ENCODE results near the gene GOLPH3.
A peak's percentile ranks its signal among the peaks of the same experiment; 100 is the strongest.

GOLPH3 gene

DNA sequence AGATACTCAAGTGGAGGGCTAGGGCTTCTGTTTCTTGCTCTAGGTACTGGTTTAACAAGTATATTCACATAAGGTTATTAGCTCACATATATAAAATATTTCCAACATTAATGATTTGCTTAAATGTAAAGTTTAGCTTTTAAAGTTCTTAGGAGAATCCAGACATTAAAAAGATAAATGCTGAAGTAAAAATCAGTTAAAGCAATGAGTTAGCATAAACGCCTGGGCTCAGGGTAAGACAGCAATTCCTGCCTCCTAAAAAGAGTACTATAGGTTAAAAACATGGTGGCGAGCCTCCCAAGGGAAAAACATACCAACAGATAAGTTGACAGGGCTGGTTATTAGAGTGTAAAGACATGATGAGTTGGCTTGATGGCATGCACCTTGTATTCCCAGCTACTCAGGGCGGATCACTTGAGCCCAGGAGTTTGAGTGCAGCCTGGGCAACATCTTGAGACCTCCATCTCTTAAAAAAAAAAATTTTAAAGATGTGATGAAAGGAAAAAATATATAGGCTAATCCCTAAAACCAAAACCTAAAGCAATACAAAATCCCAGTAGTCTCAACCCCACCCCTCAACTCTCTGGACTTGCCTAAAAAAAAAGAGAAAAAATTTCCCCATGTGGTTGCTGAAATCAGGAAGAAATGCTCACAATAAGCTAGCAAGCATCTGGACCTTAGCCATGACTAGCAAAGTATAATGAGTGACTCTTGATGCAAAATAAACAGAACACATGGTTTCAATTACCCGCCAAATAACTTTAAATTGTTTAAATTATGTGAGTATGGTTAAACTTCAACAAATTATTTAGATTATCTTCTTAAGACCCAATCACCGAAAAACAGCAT lies 3.6 kb downstream of the GOLPH3 start:
- peak overlapping the region; percentile 16 for H3K4me3 ChIP-seq (ENCODE audit: low read depth, low read length)
- TF ChIP-seq CTCF (conservative IDR thresholded peaks at IDR 0.05; ENCODE audit: low read depth, low read length) = no peak
- peak; percentile 59 for DNase-seq (ENCODE audit: low read depth)

DNA sequence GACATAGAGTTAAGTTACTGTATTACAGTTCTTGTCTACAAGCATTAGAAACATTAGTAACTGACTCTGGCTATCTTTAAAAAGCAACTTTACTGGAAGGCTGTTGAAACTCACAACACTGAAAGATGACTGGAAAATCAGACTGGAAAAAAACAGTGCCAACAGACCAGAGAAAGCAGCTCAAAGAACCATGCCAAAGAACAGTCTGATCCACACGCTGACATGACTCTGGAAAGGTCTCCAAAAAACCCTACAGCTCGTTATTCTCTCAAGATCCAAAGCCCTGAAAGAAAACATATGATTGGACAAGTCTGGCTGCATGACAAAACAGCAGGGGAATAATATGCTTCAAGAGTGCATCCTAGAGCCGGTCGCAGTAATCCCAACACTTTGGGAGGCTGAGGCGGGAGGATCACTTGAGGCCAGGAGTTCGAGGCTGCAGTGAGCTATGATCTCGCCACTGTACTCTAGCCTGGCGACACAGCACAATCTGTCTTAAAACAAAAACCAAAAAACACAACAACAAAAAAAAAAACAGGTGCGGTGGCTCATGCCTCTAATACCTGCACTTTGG lies 5.6 kb downstream of the GOLPH3 start:
- DNase-seq (ENCODE audit: low read depth) = no peak
- H3K4me3 ChIP-seq (ENCODE audit: low read depth, low read length) = no peak overlapping the region
- no peak for TF ChIP-seq CTCF (conservative IDR thresholded peaks at IDR 0.05; ENCODE audit: low read depth, low read length)

DNA sequence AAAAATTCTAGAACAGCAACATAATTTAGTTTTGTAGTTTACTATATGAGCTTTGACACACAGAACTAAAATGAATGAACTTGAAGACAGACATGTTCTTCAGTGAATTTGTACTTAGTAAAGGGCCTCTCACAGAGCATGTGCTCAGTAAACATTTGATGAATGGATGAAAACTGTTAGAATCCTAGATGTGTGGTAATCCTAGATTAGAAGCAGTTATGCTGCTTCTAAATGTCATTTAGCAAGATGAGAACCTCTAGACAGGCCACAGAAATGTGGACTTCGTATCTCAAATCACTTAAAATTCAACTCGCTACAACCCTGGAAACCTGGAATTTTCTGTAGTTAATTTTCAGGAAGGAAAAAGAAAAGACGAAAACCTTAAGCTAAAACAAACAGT lies 8.5 kb downstream of the GOLPH3 start:
- DNase-seq (ENCODE audit: low read depth) = no peak
- no peak for TF ChIP-seq CTCF (conservative IDR thresholded peaks at IDR 0.05; ENCODE audit: low read depth, low read length)
- no peak overlapping the region for H3K4me3 ChIP-seq (ENCODE audit: low read depth, low read length)

DNA sequence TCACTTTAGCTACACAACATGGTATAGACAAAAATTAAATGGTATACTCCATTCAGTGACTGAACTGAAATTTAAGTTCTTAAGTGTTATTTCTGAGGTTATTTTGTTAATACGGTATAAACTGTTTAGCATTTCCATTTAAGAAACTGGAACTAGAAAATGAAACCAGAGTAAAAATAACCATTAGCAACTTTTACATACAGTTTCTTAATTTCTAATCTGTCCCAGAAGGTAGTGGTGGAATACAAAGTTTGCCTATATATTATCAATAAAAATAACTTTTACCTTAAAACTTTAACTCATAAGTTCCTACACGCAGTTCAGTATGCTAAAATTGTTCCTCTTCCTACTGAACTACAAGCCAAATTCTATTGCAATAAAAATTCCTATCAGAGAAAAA lies 10.3 kb downstream of the GOLPH3 start:
- TF ChIP-seq CTCF (conservative IDR thresholded peaks at IDR 0.05; ENCODE audit: low read depth, low read length) = no peak
- no peak overlapping the region for H3K4me3 ChIP-seq (ENCODE audit: low read depth, low read length)
- DNase-seq (ENCODE audit: low read depth) = no peak

GRCh38 chr5:32163053-32163452 lies 11.1 kb downstream of the GOLPH3 start:
- TF ChIP-seq CTCF (conservative IDR thresholded peaks at IDR 0.05; ENCODE audit: low read depth, low read length) = no peak
- DNase-seq (ENCODE audit: low read depth) = no peak
- no peak overlapping the region for H3K4me3 ChIP-seq (ENCODE audit: low read depth, low read length)

DNA sequence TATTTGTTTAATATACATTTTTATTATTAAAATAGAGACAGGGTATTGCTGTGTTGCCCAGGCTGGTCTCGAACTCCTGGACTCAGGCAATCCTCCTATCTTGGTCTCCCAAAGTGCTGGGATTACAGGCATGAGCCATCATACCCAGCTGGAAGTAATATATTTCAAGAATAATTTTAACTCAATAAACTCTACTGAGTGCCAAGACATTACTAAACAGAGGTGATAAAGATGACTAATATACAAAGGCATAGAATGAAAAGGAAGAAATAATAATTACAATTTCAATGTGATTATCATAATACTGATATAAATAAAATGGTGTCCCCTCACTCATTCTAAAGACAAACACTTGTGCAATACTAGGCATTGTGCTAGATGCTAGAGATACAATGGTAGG lies 13.9 kb downstream of the GOLPH3 start:
- TF ChIP-seq CTCF (conservative IDR thresholded peaks at IDR 0.05; ENCODE audit: low read depth, low read length) = no peak
- H3K4me3 ChIP-seq (ENCODE audit: low read depth, low read length) = no peak overlapping the region
- no peak for DNase-seq (ENCODE audit: low read depth)
